Measurements from ENCODE around the gene VAX1.

Gene VAX1, protein sequence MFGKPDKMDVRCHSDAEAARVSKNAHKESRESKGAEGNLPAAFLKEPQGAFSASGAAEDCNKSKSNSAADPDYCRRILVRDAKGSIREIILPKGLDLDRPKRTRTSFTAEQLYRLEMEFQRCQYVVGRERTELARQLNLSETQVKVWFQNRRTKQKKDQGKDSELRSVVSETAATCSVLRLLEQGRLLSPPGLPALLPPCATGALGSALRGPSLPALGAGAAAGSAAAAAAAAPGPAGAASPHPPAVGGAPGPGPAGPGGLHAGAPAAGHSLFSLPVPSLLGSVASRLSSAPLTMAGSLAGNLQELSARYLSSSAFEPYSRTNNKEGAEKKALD

DNA sequence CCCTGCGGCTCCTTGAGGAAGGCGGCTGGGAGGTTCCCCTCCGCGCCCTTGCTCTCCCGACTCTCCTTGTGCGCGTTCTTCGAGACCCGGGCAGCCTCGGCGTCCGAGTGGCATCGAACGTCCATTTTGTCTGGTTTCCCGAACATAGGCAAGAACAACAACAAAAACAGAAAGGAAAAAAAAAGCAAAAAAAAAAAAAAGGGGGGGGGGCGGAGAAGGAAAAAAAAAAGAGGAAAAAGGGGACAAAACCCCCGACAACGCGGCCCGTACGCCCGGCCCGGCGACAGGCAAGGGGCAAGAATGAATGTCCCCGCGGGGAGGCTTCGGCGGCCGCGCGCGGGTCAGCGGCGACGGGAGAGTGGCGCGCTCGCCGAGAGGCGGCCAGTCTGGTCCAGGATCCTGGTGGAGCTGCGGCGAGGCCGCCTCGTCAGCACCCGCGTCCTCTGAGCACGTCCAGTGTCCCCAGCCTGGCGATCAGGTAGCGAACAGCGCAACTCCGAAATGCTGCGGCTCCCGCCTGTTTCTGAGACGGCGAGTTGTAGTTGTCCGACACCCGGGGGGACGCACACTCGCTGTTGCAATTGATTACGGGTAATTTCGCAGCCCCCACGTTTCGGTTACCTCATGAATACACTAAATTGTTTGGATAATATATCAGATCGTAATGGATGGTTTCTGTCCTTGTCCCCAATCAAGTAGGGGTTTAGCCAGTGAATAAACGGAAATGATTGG, at the start of gene VAX1:
TSS of gene VAX1 (minus strand) at position 360 of the 732 bp plus-strand sequence. CDS start at position 146, 214 bp downstream.
- TF ChIP-seq GATA3 (IDR thresholded peaks at IDR 0.05; ENCODE audit: low read depth, low read length): no peak
- TF ChIP-seq GATA2 (IDR thresholded peaks at IDR 0.05; ENCODE audit: low read depth, low read length): no peak

DNA sequence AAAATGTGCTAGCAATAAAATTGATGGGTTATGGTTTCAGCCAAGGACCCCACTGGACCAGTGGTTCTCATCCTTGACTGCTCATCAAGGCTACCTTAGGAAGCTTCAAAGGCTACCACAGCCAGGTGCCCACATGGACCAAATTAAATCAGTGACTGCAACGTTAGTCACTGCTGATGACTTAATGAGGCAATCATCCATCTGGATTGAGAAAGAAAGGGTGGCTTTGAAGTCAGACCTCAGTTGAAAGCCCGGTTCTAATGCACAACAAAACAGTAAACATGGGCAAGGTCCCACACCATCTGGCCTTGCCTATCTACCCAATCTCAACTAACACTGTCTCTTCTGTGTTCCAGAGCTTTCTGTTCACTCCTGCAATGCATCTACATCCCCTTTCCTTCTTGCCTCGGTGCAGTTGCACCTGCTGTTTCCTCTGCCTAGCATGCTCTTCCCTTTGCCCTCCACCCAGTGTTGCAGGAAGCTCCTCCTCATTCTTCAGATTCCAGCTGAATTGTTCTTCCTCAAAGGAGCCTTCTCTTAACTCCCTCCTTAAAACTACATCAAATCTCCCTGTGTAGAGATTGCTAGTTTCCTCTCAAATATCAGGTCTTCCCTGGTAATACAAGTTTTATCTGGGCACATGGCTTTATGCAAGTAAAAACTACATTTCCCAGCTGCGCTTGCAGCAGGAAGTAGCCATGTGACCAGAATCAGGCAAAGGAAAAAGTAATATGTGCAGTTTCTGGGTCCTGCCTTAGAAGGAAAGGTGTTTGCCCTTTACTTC, 49.0 kb upstream of the VAX1 start:
- TF ChIP-seq GATA3 (IDR thresholded peaks at IDR 0.05; ENCODE audit: low read depth, low read length) (no peak), GATA2 (IDR thresholded peaks at IDR 0.05; ENCODE audit: low read depth, low read length) (no peak)

DNA sequence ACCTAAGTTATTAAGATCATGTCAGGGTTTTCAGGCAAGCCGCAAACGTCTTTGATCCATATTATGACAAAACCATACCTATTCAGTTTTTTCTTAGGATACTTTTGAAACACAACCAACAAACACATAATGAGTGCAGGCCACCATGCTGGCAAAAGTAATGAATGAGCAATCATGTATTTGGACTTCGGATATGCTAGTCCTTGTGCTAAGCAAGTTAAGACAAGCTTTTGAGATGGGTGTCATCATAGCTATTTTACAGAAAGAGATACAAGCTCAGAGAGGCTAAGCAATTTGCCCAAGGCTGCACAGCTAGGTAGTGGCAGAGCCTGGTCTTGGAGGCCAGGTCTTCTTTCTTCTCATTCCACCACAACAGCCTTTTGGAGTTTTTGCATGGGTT, 46.8 kb upstream of the VAX1 start:
- TF ChIP-seq GATA2 (IDR thresholded peaks at IDR 0.05; ENCODE audit: low read depth, low read length) (no peak), GATA3 (IDR thresholded peaks at IDR 0.05; ENCODE audit: low read depth, low read length) (no peak)

DNA sequence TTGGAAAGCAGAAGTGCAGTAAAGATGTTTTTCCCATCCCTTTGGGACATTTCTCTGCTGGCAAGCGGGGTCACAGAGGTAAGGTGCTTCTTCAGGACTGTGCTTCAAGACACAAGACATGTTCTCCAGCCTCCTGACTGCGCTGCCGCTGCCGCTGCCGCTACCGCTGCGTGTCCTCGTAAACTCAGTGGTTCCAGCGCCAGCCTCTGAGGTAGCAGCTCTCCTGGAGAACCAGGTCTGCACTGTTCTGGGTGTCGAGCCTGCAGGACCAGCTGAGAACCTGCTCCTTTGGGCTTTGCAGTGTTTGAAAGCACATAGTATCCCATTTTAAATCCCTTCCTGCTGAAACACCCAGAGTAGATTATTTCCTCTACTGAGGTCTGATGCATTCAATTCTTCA, 46.2 kb upstream of the VAX1 start:
- TF ChIP-seq GATA2 (IDR thresholded peaks at IDR 0.05; ENCODE audit: low read depth, low read length) (no peak), GATA3 (IDR thresholded peaks at IDR 0.05; ENCODE audit: low read depth, low read length) (no peak)

DNA sequence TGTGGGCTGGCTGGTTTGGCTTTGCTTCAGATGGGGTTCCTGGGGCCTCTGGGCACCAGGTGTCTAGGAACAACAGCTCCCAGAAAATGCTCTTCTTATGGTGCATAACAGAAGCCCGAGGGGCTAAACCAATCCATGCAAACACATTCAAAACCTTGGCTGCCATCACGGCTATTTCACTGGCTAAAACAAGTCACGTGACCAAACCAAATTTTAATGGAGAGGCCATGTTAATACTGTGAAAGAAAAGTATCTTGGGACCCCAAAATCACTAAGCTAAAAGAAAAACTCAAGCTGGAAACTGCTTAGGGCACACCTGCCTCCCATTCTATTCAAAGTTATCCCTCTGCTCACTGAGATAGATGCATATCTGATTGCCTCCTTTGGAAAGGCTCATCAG, 40.1 kb upstream of the VAX1 start:
- TF ChIP-seq GATA2 (IDR thresholded peaks at IDR 0.05; ENCODE audit: low read depth, low read length) (no peak), GATA3 (IDR thresholded peaks at IDR 0.05; ENCODE audit: low read depth, low read length) (no peak)

DNA sequence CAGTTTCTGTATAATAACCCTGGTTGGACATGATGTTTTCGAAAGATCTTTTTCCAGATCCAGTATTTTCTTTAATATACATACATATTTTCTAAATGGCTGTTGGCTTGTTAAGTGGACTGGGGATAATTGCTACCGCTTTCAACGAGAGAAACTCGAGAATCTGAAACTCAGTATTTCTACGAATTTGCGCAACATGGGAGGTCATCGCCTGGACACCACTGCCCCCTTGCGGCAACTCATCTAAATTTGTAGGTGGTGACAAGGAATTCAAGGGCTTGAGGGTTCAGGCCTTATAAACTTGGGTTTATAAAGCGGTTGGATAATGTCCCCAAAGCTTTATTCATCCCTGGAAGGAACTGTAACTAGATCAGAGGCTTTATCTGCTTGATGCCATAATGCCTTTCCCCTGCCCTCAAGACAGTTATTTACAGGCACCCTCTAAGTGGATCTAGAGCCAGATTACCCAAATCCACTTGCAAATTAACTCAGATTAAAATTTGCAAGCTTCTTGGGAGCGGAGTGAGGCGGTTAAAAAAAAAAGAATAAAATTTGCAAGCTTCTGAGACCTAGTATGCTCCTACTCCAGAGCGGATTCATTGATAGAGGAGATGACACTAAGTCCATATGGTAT, 37.9 kb upstream of the VAX1 start:
- TF ChIP-seq GATA2 (IDR thresholded peaks at IDR 0.05; ENCODE audit: low read depth, low read length): no peak
- no peak for TF ChIP-seq GATA3 (IDR thresholded peaks at IDR 0.05; ENCODE audit: low read depth, low read length)

DNA sequence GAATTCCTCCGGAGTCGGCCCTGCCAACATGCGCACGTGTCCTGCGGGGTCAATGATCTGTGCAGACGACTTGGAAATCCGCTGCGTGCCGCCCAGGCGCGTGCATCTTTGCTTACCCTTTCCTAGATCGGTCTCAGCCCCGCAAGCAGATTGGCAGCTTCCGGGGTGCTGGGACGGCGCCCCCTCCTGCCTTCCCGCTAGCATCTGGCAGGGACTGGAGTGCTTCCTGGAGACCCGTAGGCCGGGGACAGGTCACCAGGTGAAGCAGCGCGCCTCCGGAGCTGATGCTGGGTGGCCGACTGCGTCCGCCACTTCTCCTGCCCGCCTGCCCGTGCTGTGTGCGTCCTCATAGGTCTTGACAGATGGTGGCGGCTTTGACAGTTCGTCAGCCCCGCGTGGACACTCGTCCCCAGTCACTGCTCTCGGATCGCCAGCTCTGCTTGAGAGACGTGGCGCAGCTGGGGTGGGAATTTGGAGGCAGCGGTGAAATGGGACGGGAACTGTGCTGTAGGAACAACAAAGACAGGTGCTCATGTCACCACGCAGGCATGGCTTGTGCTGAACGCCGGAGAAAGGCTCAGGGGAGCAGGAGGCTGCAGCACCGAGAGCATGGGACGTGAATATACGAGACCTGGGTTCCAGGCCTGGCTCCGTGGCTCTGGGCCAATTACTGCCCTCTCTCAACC, 37.3 kb upstream of the VAX1 start:
- TF ChIP-seq GATA3 (IDR thresholded peaks at IDR 0.05; ENCODE audit: low read depth, low read length) (no peak), GATA2 (IDR thresholded peaks at IDR 0.05; ENCODE audit: low read depth, low read length) (no peak)

DNA sequence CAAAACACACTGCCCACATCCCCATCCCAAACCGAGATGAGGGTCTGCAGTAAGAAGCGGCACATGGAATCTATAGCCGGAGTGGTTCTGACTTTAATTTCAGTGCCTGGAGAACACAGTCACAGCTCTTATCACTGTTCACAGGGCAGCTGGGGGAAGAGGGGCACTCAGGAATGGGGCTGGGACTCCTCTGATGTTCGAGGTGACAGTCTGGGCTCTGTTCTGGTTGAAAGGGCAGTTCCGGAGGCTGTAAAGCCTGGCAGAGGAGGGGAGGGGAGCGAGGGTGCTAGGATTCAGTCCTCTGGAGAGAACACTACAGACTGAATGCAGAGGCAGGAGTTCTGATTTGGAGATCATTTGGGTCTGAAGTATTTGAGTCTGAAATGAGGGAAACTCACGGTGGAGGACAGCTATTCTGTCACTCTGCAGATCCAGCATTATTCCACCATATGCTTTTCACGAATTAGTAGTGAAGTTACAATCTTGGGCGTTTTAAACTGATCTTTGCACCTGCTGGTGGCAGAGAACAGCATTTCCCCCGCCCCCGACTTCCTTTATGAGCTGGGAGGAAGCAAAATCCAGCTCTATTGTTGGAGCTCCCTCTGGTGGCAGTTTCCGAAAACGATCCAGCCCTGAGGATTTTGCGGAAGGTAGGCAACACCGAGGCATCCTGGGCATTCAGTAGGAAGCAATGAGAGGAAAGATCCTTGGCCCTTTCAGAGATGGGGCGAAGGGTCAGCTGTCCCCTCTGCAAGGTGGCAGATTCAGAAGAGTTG, 36.6 kb upstream of the VAX1 start:
- TF ChIP-seq GATA3 (IDR thresholded peaks at IDR 0.05; ENCODE audit: low read depth, low read length) (no peak), GATA2 (IDR thresholded peaks at IDR 0.05; ENCODE audit: low read depth, low read length) (no peak)

DNA sequence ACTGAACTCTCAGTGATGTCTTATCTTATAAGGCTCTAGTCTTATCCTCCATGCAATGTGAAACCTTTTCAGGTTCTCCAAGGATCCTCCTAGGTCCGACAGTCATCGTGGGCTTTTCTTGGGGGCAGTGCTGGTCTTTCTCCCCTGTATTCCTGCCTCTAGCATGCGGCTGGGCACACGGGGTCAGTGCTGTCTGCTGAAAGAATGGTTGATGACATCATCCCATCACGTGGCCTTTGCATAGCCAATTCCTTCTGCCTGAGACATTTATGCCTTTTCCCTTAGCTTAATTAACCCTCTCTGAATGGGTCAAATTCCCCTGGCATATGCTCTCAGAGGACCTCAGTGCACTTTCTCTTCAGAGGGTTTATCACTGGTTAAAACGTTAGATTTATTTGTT, 32.2 kb upstream of the VAX1 start:
- TF ChIP-seq GATA3 (IDR thresholded peaks at IDR 0.05; ENCODE audit: low read depth, low read length) (no peak), GATA2 (IDR thresholded peaks at IDR 0.05; ENCODE audit: low read depth, low read length) (no peak)

DNA sequence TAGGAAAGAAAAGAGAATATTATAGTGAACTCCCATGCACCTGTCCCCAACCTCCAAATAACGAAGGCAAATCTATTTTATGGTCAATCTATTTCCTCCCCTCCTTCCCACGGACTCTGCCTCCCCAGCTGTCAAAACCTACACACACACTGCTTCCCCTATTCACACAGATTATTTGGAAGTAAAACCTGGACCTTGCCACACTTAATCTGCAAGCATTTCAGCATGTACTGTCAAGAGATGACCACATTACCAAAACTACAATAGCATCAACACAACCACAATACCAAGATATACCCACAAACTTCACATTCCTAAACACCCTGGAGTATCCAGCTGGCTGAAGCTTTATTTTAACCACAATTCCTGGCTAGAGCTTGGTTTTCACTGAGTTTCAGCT, 31.4 kb upstream of the VAX1 start:
- TF ChIP-seq GATA2 (IDR thresholded peaks at IDR 0.05; ENCODE audit: low read depth, low read length): no peak

DNA sequence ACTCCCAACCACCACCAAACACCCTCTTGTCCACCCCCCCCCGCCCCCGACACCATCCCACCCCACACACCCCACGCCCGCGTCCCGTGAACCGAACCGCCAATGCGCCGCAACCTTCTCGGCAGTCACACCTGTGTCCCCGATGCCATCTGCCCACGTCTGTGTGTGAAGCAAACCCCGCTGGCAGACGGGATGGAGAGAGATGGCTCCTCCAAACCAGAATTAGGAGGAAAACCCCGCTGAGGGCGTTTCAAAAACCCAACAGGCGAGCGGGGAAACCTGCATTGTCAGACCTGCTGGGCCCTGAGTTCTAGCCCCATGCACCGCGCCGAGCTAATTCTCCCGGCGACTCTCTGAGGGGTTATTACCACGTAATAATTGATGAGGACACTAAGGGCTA, 30.7 kb upstream of the VAX1 start:
- TF ChIP-seq GATA3 (IDR thresholded peaks at IDR 0.05; ENCODE audit: low read depth, low read length) (no peak), GATA2 (IDR thresholded peaks at IDR 0.05; ENCODE audit: low read depth, low read length) (no peak)

DNA sequence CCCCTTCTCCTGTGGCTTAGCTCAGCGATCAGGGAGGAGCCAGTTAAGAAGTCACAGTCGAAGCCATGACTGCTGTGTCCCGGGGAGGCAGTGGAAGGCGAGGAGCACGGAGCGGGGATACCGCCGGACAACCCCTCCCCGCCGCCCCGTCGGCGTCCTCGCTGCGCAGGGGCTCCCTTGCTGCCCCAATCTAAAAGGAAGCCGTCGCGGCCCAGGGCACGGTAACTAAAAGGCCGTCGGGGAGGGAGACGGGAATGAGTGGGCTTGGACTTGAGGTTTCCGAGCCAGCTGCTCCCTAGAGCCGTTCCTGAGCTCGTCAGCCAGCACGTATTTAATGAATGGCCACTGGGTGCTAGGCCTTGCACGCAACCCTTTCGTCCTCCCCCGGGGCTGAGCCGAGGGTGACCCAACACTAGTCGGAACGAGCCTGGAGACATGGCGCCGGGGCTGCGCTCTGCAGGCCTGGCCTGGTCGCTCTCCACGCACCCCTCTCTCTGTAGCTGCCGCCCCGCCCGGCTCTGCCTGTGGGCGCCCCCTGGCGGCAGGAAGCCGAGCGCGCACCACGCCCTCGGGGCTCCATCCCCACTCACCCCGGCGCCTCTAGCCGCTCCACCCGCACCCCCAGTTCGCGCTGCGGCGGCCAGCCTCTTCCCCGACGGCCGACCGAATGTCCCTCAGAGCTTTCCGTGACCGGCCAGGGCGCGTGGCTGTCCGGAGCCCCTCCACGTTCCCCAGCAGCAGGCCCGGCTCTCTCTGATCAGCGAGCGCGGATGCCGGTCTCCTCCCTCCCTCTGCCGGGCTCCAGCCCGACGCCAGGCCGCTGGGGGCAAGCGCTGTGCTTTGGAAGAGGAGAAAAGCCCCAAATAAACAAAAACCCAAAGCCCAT, 30.0 kb upstream of the VAX1 start:
- TF ChIP-seq GATA3 (IDR thresholded peaks at IDR 0.05; ENCODE audit: low read depth, low read length) (no peak), GATA2 (IDR thresholded peaks at IDR 0.05; ENCODE audit: low read depth, low read length) (no peak)

Data from SH-SY5Y (cell line).